ENCODE results near the gene RAPH1.

DNA sequence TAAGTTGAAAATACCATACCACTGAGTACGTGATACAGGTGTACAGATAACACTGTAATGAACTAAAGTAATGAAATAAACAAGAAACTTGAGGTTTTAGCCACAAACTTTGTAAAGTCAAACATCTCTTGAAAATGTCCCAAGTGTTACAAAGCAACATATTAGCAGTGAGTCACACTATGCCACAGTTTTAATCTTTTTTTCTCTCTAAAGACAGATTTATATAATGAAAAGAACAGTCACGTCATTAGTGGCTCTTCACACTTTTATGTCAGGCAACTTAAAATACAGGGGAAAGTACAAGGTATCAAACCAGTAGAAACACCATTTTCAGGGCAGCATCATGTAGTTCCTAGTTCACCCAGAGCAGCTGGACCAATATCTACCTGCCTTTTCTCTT, 42.1 kb downstream of the RAPH1 start:
- TF ChIP-seq, protein P1, sequence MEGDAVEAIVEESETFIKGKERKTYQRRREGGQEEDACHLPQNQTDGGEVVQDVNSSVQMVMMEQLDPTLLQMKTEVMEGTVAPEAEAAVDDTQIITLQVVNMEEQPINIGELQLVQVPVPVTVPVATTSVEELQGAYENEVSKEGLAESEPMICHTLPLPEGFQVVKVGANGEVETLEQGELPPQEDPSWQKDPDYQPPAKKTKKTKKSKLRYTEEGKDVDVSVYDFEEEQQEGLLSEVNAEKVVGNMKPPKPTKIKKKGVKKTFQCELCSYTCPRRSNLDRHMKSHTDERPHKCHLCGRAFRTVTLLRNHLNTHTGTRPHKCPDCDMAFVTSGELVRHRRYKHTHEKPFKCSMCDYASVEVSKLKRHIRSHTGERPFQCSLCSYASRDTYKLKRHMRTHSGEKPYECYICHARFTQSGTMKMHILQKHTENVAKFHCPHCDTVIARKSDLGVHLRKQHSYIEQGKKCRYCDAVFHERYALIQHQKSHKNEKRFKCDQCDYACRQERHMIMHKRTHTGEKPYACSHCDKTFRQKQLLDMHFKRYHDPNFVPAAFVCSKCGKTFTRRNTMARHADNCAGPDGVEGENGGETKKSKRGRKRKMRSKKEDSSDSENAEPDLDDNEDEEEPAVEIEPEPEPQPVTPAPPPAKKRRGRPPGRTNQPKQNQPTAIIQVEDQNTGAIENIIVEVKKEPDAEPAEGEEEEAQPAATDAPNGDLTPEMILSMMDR (conservative IDR thresholded peaks at IDR 0.05; ENCODE audit: low read depth in 2 of 2) = no peak
- TF ChIP-seq POLR2AphosphoS5 (IDR thresholded peaks at IDR 0.05; ENCODE audit: low read depth) (no peak), ZNF114 (CRISPR knock-in tag; IDR thresholded peaks at IDR 0.05) (no peak), EZH2 (IDR thresholded peaks at IDR 0.05; ENCODE audit: low read depth, unreplicated experiment) (no peak), EZH2phosphoT487 (IDR thresholded peaks at IDR 0.05; ENCODE audit: unreplicated experiment) (no peak)
- TF ChIP-seq, protein P2, sequence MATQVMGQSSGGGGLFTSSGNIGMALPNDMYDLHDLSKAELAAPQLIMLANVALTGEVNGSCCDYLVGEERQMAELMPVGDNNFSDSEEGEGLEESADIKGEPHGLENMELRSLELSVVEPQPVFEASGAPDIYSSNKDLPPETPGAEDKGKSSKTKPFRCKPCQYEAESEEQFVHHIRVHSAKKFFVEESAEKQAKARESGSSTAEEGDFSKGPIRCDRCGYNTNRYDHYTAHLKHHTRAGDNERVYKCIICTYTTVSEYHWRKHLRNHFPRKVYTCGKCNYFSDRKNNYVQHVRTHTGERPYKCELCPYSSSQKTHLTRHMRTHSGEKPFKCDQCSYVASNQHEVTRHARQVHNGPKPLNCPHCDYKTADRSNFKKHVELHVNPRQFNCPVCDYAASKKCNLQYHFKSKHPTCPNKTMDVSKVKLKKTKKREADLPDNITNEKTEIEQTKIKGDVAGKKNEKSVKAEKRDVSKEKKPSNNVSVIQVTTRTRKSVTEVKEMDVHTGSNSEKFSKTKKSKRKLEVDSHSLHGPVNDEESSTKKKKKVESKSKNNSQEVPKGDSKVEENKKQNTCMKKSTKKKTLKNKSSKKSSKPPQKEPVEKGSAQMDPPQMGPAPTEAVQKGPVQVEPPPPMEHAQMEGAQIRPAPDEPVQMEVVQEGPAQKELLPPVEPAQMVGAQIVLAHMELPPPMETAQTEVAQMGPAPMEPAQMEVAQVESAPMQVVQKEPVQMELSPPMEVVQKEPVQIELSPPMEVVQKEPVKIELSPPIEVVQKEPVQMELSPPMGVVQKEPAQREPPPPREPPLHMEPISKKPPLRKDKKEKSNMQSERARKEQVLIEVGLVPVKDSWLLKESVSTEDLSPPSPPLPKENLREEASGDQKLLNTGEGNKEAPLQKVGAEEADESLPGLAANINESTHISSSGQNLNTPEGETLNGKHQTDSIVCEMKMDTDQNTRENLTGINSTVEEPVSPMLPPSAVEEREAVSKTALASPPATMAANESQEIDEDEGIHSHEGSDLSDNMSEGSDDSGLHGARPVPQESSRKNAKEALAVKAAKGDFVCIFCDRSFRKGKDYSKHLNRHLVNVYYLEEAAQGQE (IDR thresholded peaks at IDR 0.05; ENCODE audit: unreplicated experiment) = no peak

All from GM23338 (cell line).